Effector memory CD8-positive, alpha-beta T cell (primary cell): Measurements from ENCODE around the gene UBE4A.

ENCODE experiments used
- ATAC-seq: fragments of 150-1000 bp; cut with Tn5 transposase; replicated peaks from 2 replicates; pipeline ENCODE4 v1.10.0; 2021; ENCODE audit warnings: mild to moderate bottlenecking, moderate library complexity
- DNase-seq, 3 experiments: peaks; one replicate each; pipeline ENCODE4 v3.0.0; 2021
- H3K27ac Mint-ChIP-seq, 2 donors: one replicate each; pipeline ENCODE4 v1.8.0; 2022; ENCODE audit warnings: mild to moderate bottlenecking in 2 of 2, mixed read lengths in 2 of 2, moderate library complexity in 2 of 2
- H3K27me3 Mint-ChIP-seq, 2 donors: one replicate each; pipeline ENCODE4 v1.8.0; 2022; ENCODE audit warnings: mixed read lengths in 2 of 2
- H3K36me3 Mint-ChIP-seq: one replicate; pipeline ENCODE4 v1.8.0; 2022; ENCODE audit warnings: mild to moderate bottlenecking, moderate library complexity, mixed read lengths; ENCODE audit not compliant: insufficient read depth
- H3K4me1 Mint-ChIP-seq, 2 donors: one replicate each; pipeline ENCODE4 v1.8.0; 2022; ENCODE audit warnings: low read depth in 2 of 2, mixed read lengths in 2 of 2
- H3K4me3 Mint-ChIP-seq, 2 donors: one replicate each; pipeline ENCODE4 v1.8.0; 2022; ENCODE audit warnings: mild to moderate bottlenecking in 2 of 2, mixed read lengths in 2 of 2, moderate library complexity in 2 of 2
- H3K9me3 Mint-ChIP-seq, 2 donors: one replicate each; pipeline ENCODE4 v1.8.0; 2022; ENCODE audit warnings: mixed read lengths in 2 of 2
- total RNA-seq, 9 experiments: gene quantifications; one replicate each; lab custom pipeline; 2026; lab: John Stamatoyannopoulos, UW

The UBE4A gene, protein sequence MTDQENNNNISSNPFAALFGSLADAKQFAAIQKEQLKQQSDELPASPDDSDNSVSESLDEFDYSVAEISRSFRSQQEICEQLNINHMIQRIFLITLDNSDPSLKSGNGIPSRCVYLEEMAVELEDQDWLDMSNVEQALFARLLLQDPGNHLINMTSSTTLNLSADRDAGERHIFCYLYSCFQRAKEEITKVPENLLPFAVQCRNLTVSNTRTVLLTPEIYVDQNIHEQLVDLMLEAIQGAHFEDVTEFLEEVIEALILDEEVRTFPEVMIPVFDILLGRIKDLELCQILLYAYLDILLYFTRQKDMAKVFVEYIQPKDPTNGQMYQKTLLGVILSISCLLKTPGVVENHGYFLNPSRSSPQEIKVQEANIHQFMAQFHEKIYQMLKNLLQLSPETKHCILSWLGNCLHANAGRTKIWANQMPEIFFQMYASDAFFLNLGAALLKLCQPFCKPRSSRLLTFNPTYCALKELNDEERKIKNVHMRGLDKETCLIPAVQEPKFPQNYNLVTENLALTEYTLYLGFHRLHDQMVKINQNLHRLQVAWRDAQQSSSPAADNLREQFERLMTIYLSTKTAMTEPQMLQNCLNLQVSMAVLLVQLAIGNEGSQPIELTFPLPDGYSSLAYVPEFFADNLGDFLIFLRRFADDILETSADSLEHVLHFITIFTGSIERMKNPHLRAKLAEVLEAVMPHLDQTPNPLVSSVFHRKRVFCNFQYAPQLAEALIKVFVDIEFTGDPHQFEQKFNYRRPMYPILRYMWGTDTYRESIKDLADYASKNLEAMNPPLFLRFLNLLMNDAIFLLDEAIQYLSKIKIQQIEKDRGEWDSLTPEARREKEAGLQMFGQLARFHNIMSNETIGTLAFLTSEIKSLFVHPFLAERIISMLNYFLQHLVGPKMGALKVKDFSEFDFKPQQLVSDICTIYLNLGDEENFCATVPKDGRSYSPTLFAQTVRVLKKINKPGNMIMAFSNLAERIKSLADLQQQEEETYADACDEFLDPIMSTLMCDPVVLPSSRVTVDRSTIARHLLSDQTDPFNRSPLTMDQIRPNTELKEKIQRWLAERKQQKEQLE
- total RNA-seq, result 147 to 224 (median 188) reads per million in 9 experiments

- H3K4me3 Mint-ChIP-seq, result peak within 1 kb of the TSS; percentile 91 to 98
- ATAC-seq (peak; percentile 96), DNase-seq (peak; percentile 96 to 97 (median 96))
- peaks cover 34% of the 10 kb centered on the region for H3K36me3 Mint-ChIP-seq
- H3K4me1 Mint-ChIP-seq, result peaks cover 32 to 43% of the 10 kb centered on the region in 2 donors
- no peaks in the 10 kb centered on the region for H3K27me3 Mint-ChIP-seq
- H3K27ac Mint-ChIP-seq, result peak within 1 kb of the TSS; percentile 96 to 99
- no peaks in the 10 kb centered on the region for H3K9me3 Mint-ChIP-seq
These were observed at the start of gene UBE4A for GRCh38 chr11:118359295-118359958. Gene UBE4A, plus strand, starts transcription at chr11:118359600. Its CDS starts 5,481 bp downstream, at chr11:118365081.

DNA sequence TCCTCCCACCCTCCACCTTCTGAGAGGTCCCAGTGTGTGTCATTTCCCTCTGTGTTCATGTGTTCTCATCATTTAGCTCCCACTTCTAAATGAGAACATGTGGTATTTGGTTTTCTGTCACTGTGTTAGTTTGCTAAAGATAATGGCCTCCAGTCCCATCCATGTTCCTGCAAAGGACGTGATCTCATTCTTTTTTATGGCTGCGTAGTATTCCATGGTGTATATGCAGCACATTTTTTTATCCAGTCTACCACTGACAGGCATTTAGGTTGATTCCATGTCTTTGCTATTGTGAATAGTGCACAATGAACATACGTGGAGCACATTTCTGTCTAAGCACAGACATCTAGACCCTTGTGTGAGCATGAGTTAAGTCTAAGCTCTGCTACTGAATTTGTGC lies 49.1 kb upstream of the UBE4A start:
- Mint-ChIP-seq H3K36me3 (peaks cover 73% of the 10 kb centered on the region), H3K4me1 (peaks cover 57 to 68% of the 10 kb centered on the region in 2 donors), H3K9me3 (no peaks in the 10 kb centered on the region), H3K4me3 (peak overlapping the region; percentile 23 to 38), H3K27ac (peak overlapping the region; percentile 44 to 99), H3K27me3 (no peaks in the 10 kb centered on the region)
- DNase-seq, result no peak
- ATAC-seq, result no peak

- Mint-ChIP-seq H3K9me3 (no peaks in the 10 kb centered on the region), H3K36me3 (peaks cover 73% of the 10 kb centered on the region), H3K4me1 (peaks cover 59 to 71% of the 10 kb centered on the region in 2 donors), H3K27me3 (no peaks in the 10 kb centered on the region), H3K27ac (peak overlapping the region; percentile 83 to 99), H3K4me3 (peak overlapping the region in 1 of 2 donors; percentile 38)
- DNase-seq, result no peak
- no peak for ATAC-seq
These were observed 48.5 kb upstream of the UBE4A start for GRCh38 chr11:118310781-118311485.

DNA sequence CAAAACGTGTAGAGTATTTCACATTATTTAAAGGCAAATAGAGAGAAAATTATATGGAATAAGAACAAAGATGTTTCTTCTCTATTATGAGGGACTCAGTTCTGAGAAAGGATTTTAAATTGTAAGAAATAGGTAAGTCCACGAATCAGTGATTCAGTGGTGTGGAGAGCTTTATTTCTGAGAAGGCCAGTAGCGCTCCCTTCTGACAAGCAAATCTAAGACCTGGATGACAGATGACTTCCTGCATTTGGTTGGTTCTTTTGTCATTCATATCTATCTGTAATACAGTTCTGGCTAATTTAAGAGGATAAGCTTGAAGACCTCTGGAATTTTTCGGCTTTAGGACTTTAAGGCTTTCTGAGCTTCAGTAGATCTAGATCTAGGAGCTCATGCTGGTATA lies 47.9 kb upstream of the UBE4A start:
- Mint-ChIP-seq H3K27me3 (no peaks in the 10 kb centered on the region), H3K27ac (peak overlapping the region; percentile 83 to 99), H3K9me3 (no peaks in the 10 kb centered on the region), H3K4me1 (peaks cover 61 to 73% of the 10 kb centered on the region in 2 donors), H3K4me3 (peak overlapping the region in 1 of 2 donors; percentile 38), H3K36me3 (peaks cover 74% of the 10 kb centered on the region)
- DNase-seq (no peak), ATAC-seq (no peak)

GRCh38 chr11:118312328-118312727 lies 47.1 kb upstream of the UBE4A start:
- no peak for ATAC-seq
- Mint-ChIP-seq H3K36me3 (peaks cover 79% of the 10 kb centered on the region), H3K4me1 (peaks cover 61 to 72% of the 10 kb centered on the region in 2 donors), H3K27me3 (no peaks in the 10 kb centered on the region), H3K4me3 (peak overlapping the region in 1 of 2 donors; percentile 3), H3K27ac (peak overlapping the region; percentile 83 to 99), H3K9me3 (no peaks in the 10 kb centered on the region)
- DNase-seq, result no peak

- Mint-ChIP-seq H3K36me3 (peaks cover 75% of the 10 kb centered on the region), H3K27me3 (no peaks in the 10 kb centered on the region), H3K9me3 (no peaks in the 10 kb centered on the region), H3K27ac (peak overlapping the region in 1 of 2 donors; percentile 83), H3K4me3 (no peak overlapping the region), H3K4me1 (peaks cover 60 to 70% of the 10 kb centered on the region in 2 donors)
- DNase-seq (no peak), ATAC-seq (no peak)
These were observed 46.2 kb upstream of the UBE4A start for GRCh38 chr11:118313242-118313641.

GRCh38 chr11:118314988-118315411 lies 44.4 kb upstream of the UBE4A start:
- H3K27ac Mint-ChIP-seq, result peak overlapping the region; percentile 90 to 93
- H3K36me3 Mint-ChIP-seq, result peaks cover 64% of the 10 kb centered on the region
- H3K4me3 Mint-ChIP-seq, result peak overlapping the region; percentile 58 to 78

DNA sequence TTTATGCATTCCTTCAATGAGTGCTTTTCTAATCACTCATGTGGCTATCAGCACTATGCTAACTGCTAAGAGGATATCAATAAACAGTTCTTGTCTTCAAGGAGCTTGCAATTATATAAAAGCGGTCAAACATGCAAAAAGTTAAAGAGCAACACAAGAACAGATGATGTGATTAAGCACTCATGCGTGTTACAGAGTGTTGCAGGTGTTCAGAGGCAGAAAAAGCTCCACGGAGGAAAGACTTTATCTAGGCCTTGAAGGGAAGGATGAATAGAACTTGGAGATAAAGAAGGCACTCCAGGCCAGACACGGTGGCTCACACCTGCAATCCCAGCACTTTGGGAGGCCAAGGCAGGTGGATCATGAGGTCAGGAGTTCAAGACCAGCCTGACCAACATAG lies 41.3 kb upstream of the UBE4A start:
- DNase-seq, result no peak
- peaks cover 45% of the 10 kb centered on the region for H3K36me3 Mint-ChIP-seq
- H3K9me3 Mint-ChIP-seq, result no peaks in the 10 kb centered on the region
- peak overlapping the region; percentile 15 to 31 for H3K4me3 Mint-ChIP-seq
- H3K27me3 Mint-ChIP-seq, result no peaks in the 10 kb centered on the region
- no peak for ATAC-seq
- peaks cover 66 to 69% of the 10 kb centered on the region in 2 donors for H3K4me1 Mint-ChIP-seq
- H3K27ac Mint-ChIP-seq, result peak overlapping the region; percentile 11 to 90

More at GRCh38 chr11:118314988-118315411, 44.4 kb upstream of the UBE4A start:
- Mint-ChIP-seq H3K27me3 (no peaks in the 10 kb centered on the region), H3K9me3 (no peaks in the 10 kb centered on the region), H3K4me1 (peaks cover 63 to 75% of the 10 kb centered on the region in 2 donors)
- DNase-seq (no peak), ATAC-seq (no peak)

GRCh38 chr11:118318581-118319336 lies 40.6 kb upstream of the UBE4A start:
- Mint-ChIP-seq H3K27ac (peak overlapping the region; percentile 75 to 90), H3K9me3 (no peaks in the 10 kb centered on the region), H3K4me1 (peaks cover 63 to 65% of the 10 kb centered on the region in 2 donors), H3K4me3 (peak overlapping the region; percentile 15 to 41), H3K27me3 (no peaks in the 10 kb centered on the region), H3K36me3 (peaks cover 44% of the 10 kb centered on the region)
- no peak for ATAC-seq
- no peak for DNase-seq

DNA sequence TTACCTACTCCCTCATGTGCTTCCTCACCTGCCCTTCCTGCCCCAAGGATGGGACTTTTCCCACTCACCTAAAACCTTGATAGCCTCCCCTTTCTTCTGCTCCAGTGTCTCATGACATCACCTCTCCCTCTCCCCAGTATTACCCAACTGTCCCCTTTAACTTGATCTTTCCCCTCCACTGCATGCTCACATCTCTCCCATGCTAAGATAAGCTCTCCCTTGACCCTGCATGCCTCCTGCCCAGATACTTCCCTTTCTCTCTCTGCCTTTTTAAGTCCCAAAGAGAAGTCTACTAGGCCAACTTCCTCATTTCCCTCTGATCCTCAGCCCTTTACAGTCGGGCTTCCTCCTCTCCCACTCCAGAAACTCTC lies 40.1 kb upstream of the UBE4A start:
- no peak for ATAC-seq
- no peak for DNase-seq
- Mint-ChIP-seq H3K9me3 (no peaks in the 10 kb centered on the region), H3K4me1 (peaks cover 59 to 62% of the 10 kb centered on the region in 2 donors), H3K36me3 (peaks cover 38% of the 10 kb centered on the region), H3K4me3 (peak overlapping the region; percentile 11 to 41), H3K27ac (peak overlapping the region; percentile 75 to 90), H3K27me3 (no peaks in the 10 kb centered on the region)

DNA sequence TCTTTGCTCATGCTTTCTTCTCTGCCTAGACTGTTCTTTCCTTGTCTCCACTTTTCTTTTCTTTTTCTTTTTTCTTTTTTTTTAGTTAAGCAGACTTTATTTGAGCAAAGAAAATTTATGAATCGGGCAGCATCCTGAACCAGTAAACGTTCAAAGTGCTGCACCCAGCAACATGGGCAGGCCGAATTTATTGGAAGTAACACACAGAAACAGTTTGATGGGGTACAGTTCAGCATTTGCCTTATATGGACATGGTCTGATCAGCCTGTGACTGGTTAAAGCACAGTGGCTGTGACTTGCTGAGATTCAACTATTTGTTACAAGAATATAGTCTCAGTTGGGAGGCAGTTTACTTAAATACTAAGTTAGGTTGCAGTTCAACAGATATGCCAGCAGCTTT lies 38.9 kb upstream of the UBE4A start:
- H3K27me3 Mint-ChIP-seq, result no peaks in the 10 kb centered on the region
- H3K27ac Mint-ChIP-seq, result peak overlapping the region; percentile 71 to 90

More for the DNA sequence above, 38.9 kb upstream of the UBE4A start:
- Mint-ChIP-seq H3K9me3 (no peaks in the 10 kb centered on the region), H3K4me3 (peak overlapping the region; percentile 11 to 41), H3K4me1 (peaks cover 53 to 56% of the 10 kb centered on the region in 2 donors), H3K36me3 (peaks cover 30% of the 10 kb centered on the region)
- DNase-seq (no peak), ATAC-seq (no peak)
